Memory B cell (primary cell): Measurements from ENCODE around the gene LIPE.

Experiments used
- ATAC-seq: fragments of 150-1000 bp; cut with Tn5 transposase; 2 replicates; pipeline ENCODE4 v1.10.0; 2021; ENCODE audit warnings: low read depth, mild to moderate bottlenecking, moderate library complexity
- DNase-seq, 2 donors: peaks; one replicate each; pipeline ENCODE4 v3.0.0; 2022; ENCODE audit warnings: low spot score in 2 of 2
- H3K27ac Mint-ChIP-seq: one replicate; pipeline ENCODE4 v1.8.0; 2022; ENCODE audit warnings: mild to moderate bottlenecking, moderate library complexity, mixed read lengths
- H3K27me3 Mint-ChIP-seq: one replicate; pipeline ENCODE4 v1.8.0; 2022; ENCODE audit warnings: mixed read lengths
- H3K36me3 Mint-ChIP-seq: one replicate; pipeline ENCODE4 v1.8.0; 2022; ENCODE audit warnings: mild to moderate bottlenecking, mixed read lengths
- H3K4me1 Mint-ChIP-seq: one replicate; pipeline ENCODE4 v1.8.0; 2022; ENCODE audit warnings: mixed read lengths
- H3K4me3 Mint-ChIP-seq: one replicate; pipeline ENCODE4 v1.8.0; 2022; ENCODE audit warnings: mild to moderate bottlenecking, moderate library complexity, mixed read lengths
- H3K9me3 Mint-ChIP-seq: one replicate; pipeline ENCODE4 v1.8.0; 2022; ENCODE audit warnings: mixed read lengths

The LIPE gene

DNA sequence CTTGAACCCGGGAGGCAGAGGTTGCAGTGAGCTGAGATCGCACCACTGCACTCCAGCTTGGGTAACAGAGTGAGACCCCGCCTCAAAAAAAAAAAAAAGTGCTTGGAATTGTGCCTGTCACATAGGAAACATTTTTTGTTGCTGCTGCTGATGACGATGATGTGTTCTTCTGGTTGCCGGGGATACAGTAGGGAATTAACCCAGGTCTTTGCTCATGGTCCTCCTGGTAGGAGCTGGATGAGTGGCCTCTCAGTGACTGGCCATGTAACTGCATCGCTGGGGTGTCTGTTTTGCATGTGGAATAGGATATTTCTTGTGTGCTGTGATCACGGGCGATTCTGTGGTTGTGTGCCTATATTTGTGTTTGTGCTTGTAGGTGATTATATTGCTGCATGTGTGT, 32.4 kb downstream of the LIPE start:
- Mint-ChIP-seq H3K27ac (no peak overlapping the region), H3K9me3 (no peaks in the 10 kb centered on the region), H3K4me3 (no peak overlapping the region), H3K36me3 (no peaks in the 10 kb centered on the region), H3K4me1 (peaks cover 22% of the 10 kb centered on the region), H3K27me3 (peaks cover 8% of the 10 kb centered on the region)
- no peak for ATAC-seq
- DNase-seq, result no peak

DNA sequence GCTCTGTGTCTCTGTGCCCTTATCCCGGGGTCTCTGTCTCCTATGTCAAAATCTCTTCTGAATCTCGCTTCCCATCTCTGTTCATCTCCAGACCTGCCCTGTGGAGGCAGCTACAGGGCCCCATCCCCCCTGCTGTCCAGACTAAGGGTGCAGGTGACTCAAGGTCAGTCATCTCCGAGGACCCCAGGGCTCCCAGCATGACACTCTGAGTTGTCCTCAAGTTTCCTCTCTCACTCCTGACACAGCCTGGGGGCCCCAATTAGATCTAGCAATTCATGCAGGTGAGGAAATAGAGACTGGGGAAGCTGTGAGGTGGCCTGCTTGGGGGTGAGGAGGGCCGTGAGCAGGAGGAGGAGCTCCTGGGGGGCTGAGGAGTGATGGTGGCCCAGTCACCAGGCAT, 35.0 kb downstream of the LIPE start:
- H3K4me3 Mint-ChIP-seq, result no peak overlapping the region
- H3K27me3 Mint-ChIP-seq, result peaks cover 13% of the 10 kb centered on the region
- H3K36me3 Mint-ChIP-seq, result no peaks in the 10 kb centered on the region
- H3K9me3 Mint-ChIP-seq, result no peaks in the 10 kb centered on the region
- H3K27ac Mint-ChIP-seq, result no peak overlapping the region
- ATAC-seq, result no peak
- DNase-seq, result no peak
- H3K4me1 Mint-ChIP-seq, result peaks cover 8% of the 10 kb centered on the region

DNA sequence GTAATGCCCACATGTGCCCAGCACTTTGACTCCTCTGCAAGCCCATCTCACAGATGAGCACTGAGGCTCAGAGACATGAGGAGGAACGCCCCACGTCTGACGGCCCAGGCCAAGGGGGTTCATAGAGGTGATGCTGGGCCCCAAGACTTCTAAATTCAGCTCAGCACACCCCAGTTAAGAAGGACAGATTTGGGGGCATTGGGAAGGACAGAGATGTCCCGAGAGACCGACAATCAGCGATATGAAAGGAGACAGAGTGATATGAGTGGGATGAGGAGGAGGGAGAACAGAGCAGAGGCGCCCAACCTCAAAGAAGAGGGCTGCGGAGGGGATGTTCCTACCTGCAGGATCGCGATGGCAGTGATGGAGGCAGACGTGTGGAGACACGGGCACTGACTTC, 37.3 kb downstream of the LIPE start, which contains the start of gene CNFN:
Gene CNFN, minus strand, starts transcription at position 399 of the 400 bp plus-strand sequence. CDS start 1,260 bp downstream, outside the sequence.
- DNase-seq, result no peak
- H3K36me3 Mint-ChIP-seq, result no peaks in the 10 kb centered on the region
- H3K4me3 Mint-ChIP-seq, result no peak within 1 kb of the TSS
- no peak within 1 kb of the TSS for H3K27ac Mint-ChIP-seq
- H3K4me1 Mint-ChIP-seq, result peaks cover 6% of the 10 kb centered on the region
- H3K9me3 Mint-ChIP-seq, result no peaks in the 10 kb centered on the region
- H3K27me3 Mint-ChIP-seq, result peaks cover 18% of the 10 kb centered on the region
- no peak for ATAC-seq

DNA sequence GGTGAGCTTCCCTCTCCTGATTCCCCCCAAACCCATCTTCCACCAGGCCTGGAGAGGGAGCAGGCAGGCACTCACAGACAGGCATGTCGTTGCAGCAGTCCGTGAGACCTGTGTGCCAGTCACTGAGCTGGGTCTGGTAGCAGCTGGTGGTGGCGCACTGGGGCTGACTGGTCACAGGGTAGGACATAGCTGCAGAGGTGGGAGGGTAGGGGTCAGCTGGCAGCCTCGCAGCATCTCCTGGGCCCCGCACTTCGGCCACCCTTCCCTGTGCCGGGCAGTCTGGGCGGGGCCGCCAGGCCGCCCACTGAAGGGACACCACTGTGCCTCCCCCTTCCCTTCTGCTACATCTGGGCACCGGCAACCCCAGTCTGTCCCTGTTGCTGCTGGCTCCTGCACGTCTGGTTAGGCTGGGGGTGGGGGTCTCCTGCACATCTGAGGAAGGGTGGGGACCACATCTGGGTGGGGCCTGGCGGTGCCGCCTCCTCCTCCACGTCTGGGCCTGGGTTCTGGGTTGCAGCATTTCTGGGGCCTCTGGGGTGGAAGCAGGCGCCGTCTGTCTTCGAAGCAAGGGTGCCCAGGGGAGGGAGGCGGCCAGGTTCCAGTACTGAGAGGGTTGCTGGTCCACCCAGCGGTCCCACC, 38.2 kb downstream of the LIPE start:
- ATAC-seq, result no peak
- no peaks in the 10 kb centered on the region for H3K36me3 Mint-ChIP-seq
- H3K27me3 Mint-ChIP-seq, result peaks cover 18% of the 10 kb centered on the region
- peak overlapping the region; percentile 1 for H3K27ac Mint-ChIP-seq
- no peaks in the 10 kb centered on the region for H3K9me3 Mint-ChIP-seq
- no peak overlapping the region for H3K4me3 Mint-ChIP-seq
- DNase-seq, result no peak
- peaks cover 6% of the 10 kb centered on the region for H3K4me1 Mint-ChIP-seq

DNA sequence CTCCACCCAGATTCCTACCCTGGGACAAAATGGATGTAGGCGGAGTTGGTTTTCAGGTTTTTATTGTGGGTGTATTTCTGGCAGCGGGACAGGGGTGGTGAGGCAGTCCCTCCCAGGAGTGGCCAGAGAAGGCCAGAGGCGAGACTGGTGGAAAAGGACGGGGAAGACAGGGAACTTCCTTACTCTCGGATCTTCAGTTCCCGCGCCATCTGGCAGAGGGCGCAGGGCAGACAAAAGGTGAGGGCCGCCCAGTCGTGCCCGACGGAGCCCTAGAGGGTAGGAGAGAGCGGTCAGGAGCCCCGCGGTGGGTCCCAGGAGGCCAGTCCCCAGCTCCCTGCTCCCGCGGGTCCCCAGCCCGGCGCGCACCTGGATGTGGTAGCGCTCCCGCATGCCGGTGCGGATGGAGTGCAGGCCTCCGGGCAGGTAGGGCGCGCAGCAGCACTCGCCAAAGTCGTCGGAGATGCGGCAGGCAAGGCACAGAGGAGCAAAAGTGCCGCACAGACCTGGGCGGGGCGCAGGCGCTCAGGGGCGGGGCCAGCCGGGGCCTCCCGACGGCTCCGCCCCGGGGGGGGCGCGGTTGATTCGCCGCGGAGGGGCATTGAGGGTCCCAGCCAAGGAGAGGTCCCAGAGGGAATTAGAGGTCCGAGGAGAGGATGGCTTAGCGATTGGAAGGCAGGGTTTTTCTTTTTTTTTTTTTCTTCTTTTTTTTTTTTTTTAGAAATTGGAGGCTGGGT, 40.0 kb downstream of the LIPE start:
- DNase-seq (peak; percentile 78 to 86), ATAC-seq (peak; percentile 94)
- Mint-ChIP-seq H3K27me3 (peaks cover 25% of the 10 kb centered on the region), H3K4me3 (peak overlapping the region; percentile 82), H3K9me3 (no peaks in the 10 kb centered on the region), H3K27ac (no peak overlapping the region), H3K36me3 (no peaks in the 10 kb centered on the region), H3K4me1 (peaks cover 6% of the 10 kb centered on the region)

DNA sequence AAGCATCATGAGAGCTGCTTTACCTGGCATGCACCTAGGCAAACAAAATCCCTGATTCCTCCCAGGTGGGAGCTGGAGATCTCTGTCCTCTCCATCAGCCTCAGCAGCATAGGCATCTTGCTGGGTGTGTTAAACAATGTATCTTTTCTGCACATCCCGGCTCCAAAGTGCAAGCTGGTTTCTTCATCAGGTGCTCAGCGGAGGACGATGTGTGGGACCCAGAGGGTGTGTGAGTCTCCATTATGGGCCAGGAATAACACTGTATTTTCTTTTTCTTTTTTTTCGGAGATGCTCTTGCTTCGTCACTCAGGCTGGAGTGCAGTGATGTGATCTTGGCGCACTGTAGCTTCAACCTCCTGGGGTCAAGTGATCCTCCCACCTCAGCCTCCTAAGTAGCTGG, 47.0 kb downstream of the LIPE start:
- Mint-ChIP-seq H3K36me3 (peaks cover 3% of the 10 kb centered on the region), H3K27ac (no peak overlapping the region), H3K27me3 (peaks cover 10% of the 10 kb centered on the region), H3K9me3 (no peaks in the 10 kb centered on the region), H3K4me3 (no peak overlapping the region), H3K4me1 (no peaks in the 10 kb centered on the region)
- DNase-seq (no peak), ATAC-seq (no peak)

DNA sequence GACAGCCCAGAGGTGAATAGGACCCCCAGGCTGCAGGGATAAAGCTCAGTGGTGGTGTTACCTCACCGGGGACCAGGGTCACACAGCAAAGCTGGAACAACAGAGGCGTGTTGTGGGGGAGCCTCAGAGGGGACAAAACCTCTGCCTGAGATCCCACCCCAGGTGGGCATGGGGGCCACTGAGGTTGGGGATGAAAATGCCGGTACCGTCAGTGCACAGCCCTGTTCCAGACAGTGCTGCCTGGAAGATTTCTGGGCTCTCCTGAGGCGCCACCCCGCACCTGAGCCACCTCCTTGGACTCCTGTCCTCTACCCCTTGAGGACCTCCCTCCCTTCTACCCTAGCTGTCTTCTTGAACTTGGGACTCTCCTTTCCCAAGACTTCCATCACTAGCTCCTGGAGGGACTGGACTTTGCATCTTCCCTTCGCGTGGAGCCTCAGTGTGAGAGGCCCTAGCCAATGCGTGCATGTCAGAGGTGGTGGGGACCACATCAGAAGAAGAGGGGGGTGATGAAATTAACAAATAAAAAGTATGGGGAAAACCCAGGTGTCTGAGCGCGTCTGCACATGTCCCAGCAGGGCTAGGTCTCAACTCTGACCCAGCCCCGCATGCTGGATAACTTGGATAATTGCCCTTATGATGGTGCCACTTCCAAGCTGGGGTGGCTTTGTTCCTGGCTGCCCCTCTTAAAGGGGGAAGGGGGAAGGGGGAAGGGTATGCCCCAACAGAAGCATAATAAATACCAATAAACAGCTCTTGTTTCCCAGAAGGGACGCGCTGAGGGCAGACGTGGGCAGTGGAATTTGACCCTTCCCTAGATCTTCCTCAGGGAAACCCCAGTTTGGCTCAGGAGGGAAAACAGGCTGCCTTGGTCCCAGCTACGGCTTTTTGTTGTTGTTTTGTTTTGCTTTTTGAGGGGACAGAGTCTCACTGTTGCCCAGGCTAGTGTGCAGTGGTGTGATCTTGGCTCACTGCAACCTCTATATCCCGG, 48.7 kb downstream of the LIPE start:
- ATAC-seq (no peak), DNase-seq (no peak)
- no peak overlapping the region for H3K27ac Mint-ChIP-seq
- H3K27me3 Mint-ChIP-seq, result peaks cover 10% of the 10 kb centered on the region
- no peak overlapping the region for H3K4me3 Mint-ChIP-seq
- H3K4me1 Mint-ChIP-seq, result no peaks in the 10 kb centered on the region
- no peaks in the 10 kb centered on the region for H3K9me3 Mint-ChIP-seq
- peaks cover 3% of the 10 kb centered on the region for H3K36me3 Mint-ChIP-seq

DNA sequence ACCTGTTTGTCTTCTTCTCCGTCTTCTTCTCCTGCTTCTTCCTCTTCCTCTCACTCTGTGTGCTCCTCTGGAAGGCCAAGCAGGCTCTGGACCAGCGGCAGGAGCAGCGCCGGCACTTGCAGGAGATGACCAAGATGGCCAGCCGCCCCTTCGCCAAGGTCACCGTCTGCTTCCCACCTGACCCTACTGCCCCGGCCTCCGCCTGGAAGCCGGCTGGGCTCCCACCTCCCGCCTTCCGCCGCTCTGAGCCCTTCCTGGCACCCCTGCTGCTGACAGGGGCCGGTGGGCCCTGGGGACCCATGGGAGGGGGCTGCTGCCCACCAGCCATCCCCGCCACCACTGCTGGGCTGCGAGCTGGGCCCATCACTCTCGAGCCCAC, 51.0 kb downstream of the LIPE start:
- Mint-ChIP-seq H3K27me3 (no peaks in the 10 kb centered on the region), H3K36me3 (peaks cover 3% of the 10 kb centered on the region), H3K27ac (no peak overlapping the region), H3K4me3 (no peak overlapping the region), H3K4me1 (peaks cover 5% of the 10 kb centered on the region), H3K9me3 (no peaks in the 10 kb centered on the region)
- no peak for DNase-seq
- ATAC-seq, result no peak

DNA sequence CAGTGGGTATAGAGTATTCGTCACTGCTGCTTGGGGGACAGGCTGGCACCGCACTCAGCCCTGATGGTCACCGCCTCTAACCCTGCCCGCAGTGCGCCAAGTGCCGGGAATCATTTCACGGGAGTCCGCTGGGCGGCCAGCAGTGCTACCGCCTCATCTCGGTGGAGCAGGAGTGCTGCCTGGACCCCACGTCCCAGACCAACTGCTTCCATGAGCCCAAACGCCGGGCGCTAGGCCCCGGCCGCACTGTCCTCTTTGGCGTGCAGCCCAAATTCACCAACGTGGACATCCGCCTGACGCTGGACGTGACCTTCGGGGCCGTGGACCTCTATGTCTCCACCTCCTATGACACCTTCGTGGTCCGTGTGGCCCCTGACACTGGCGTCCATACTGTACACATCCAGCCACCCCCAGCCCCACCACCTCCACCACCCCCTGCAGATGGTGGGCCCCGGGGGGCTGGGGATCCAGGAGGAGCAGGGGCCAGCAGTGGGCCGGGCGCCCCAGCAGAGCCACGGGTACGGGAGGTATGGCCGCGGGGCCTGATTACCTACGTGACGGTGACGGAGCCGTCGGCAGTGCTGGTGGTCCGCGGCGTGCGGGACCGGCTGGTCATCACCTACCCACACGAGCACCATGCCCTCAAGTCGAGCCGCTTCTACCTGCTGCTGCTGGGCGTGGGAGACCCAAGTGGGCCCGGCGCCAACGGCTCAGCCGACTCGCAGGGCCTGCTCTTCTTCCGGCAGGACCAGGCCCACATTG, 51.6 kb downstream of the LIPE start:
- ATAC-seq (no peak), DNase-seq (no peak)
- Mint-ChIP-seq H3K9me3 (no peaks in the 10 kb centered on the region), H3K36me3 (peaks cover 3% of the 10 kb centered on the region), H3K4me1 (peaks cover 6% of the 10 kb centered on the region), H3K4me3 (no peak overlapping the region), H3K27me3 (no peaks in the 10 kb centered on the region), H3K27ac (no peak overlapping the region)

DNA sequence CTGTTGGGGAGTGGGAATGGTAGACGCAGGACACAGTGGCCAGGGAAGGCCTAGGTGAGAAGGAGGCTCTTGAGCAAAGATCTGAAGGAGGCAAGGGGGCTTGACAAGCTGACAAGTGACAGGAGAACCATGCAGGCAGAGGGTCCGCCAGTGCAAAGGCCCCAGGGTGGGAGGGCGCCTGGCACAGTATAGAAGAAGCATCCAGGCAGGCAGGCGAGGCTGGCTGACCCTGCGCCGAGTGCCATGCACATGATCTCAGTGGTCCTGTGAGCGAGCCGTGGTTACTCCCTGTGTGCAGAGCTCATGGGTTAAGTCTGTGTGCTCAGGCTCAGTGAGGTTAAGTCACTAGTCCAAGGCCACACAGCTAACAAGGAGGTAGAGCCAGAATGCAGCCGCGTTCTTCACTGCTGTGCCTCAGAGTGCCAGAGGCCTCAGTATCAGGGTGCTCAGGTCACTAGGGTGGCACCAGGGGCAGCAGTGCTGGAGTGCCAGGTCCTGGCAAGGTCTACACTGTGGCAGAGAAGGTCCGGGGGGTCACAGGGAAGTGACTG, 52.3 kb downstream of the LIPE start:
- no peak overlapping the region for H3K27ac Mint-ChIP-seq
- no peaks in the 10 kb centered on the region for H3K27me3 Mint-ChIP-seq
- no peaks in the 10 kb centered on the region for H3K9me3 Mint-ChIP-seq
- peaks cover 3% of the 10 kb centered on the region for H3K36me3 Mint-ChIP-seq
- no peak for DNase-seq
- no peak overlapping the region for H3K4me3 Mint-ChIP-seq
- no peak for ATAC-seq
- H3K4me1 Mint-ChIP-seq, result peaks cover 12% of the 10 kb centered on the region

DNA sequence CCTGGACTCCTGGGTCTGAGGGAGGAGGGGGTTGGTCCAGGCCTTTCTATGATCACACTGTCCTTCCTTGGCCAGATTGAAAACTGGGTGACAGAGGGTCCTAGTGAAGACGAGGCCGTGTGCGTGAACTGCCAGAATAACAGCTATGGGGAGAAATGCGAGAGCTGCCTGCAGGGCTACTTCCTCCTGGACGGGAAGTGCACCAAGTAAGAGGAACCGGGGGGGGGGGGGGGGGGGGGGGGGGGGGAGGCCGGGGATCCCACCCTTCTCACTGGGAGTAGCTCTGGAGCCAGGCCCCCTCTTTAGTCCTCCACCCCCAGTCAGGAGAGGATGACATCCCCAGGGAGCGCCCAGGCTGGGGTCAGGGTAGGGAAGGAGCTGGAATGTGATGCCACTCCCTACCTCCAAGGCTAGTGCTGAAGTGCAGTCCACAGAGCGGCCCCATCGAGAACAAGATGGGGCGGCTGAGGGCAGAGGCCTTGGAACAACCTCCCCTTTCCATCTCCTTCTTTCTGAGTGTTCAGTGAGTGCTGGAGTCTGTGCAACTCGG, 56.5 kb downstream of the LIPE start:
- DNase-seq, result no peak

DNA sequence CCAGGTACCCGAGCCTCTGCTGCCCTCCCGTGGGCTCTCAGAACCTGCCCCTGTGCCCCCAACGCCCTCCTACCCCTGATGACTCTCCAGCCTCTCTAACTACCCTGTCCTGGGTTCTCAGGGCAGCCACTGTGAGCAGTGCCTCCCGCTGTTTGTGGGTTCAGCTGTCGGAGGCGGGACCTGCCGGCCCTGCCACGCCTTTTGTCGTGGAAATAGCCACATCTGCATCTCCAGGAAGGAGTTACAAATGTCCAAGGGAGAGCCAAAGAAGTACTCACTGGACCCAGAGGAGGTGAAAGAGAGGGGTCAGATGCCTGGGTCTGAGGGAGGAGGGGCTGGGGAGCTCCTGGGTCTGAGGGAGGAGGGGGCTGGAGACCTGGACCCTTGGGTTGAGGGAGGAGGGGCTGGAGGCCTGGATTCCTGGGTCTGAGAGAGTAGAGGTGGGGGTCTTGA, 57.1 kb downstream of the LIPE start:
- ATAC-seq, result no peak
- Mint-ChIP-seq H3K9me3 (no peaks in the 10 kb centered on the region), H3K27me3 (no peaks in the 10 kb centered on the region), H3K4me3 (peak overlapping the region; percentile 50), H3K4me1 (peaks cover 30% of the 10 kb centered on the region), H3K36me3 (peaks cover 2% of the 10 kb centered on the region), H3K27ac (peak overlapping the region; percentile 26)
- no peak for DNase-seq

More for the DNA sequence above, 56.5 kb downstream of the LIPE start:
- Mint-ChIP-seq H3K27me3 (no peaks in the 10 kb centered on the region), H3K4me1 (peaks cover 27% of the 10 kb centered on the region), H3K27ac (no peak overlapping the region), H3K36me3 (peaks cover 2% of the 10 kb centered on the region), H3K9me3 (no peaks in the 10 kb centered on the region), H3K4me3 (no peak overlapping the region)
- ATAC-seq, result peak; percentile 34
